ENCODE data around the gene PRKAG2.

DNA sequence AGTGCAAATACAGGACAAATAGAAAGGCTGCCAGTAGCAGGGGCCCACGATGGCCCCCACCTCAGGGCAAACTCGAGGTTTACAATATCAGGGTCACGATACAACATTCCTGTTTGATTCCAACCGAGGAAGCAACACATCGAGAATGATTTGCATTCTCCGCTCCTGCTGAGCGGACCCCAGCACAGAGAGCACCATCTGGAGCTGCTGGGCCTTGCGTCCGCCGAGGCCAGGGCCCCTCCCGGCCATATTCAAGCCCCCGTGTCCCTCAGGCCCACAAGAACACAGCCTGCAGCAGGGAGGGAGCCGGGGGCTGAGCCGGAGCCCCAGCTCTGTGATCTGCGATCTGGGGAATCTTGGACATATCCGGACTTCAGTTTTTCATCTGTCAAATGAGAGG lies 84.3 kb downstream of the PRKAG2 start:
- no peak for TF ChIP-seq POLR2A (IDR thresholded peaks at IDR 0.05)
- no peak for TF ChIP-seq CTCF (IDR thresholded peaks at IDR 0.05 in 8 of 11, conservative IDR thresholded peaks at IDR 0.05 in 3 of 11)
- TF ChIP-seq POLR2AphosphoS5 (IDR thresholded peaks at IDR 0.05), result no peak
